K562 (cell line): ENCODE data around the gene RARRES2. TPM values are rescaled to one million over a fixed set of nuclear protein-coding genes. Genes with fewer than 3 reads are reported as not detected.

Source experiments
- ATF1 ChIP-seq, 2 experiments: fragments of 450-650 bp in 1 of 2; IDR thresholded peaks; 2 replicates each; pipeline ENCODE4 v1.6.1; 2016; ENCODE audit warnings: missing compliant biosample characterization in 1 of 2, missing genetic modification characterization in 1 of 2
- BMI1 ChIP-seq: fragments of 150-350 bp; IDR thresholded peaks from 2 replicates; pipeline ENCODE4 v1.6.1; 2014; ENCODE audit warnings: low read length
- CBFA2T2 ChIP-seq: fragments of 450-650 bp; conservative IDR thresholded peaks from 2 replicates; pipeline ENCODE4 v1.6.1; 2017; ENCODE audit warnings: mild to moderate bottlenecking
- CLOCK ChIP-seq: fragments of 250-450 bp; sonication (Bioruptor Pico); IDR thresholded peaks from 2 replicates; pipeline ENCODE4 v1.4.0; 2020; ENCODE audit warnings: mild to moderate bottlenecking, moderate library complexity, borderline replicate concordance
- FOXK2 ChIP-seq, 2 experiments: fragments of 450-650 bp; IDR thresholded peaks in 1 of 2; conservative IDR thresholded peaks in 1 of 2; 2 replicates each; pipeline ENCODE4 v1.6.1; 2016; ENCODE audit warnings: low read depth in 2 of 2, mild to moderate bottlenecking in 1 of 2
- MECOM ChIP-seq: fragments of 250-450 bp; sonication (Bioruptor Pico); IDR thresholded peaks from 2 replicates; pipeline ENCODE4 v1.8.0; 2022; ENCODE audit warnings: inconsistent platforms
- NFIC ChIP-seq: fragments of 450-650 bp; IDR thresholded peaks from 2 replicates; pipeline ENCODE4 v1.6.1; 2017; ENCODE audit warnings: mild to moderate bottlenecking, inconsistent platforms
- NFYB ChIP-seq: IDR thresholded peaks from 2 replicates; pipeline ENCODE4 v1.6.1; 2011; ENCODE audit warnings: mild to moderate bottlenecking, moderate library complexity; ENCODE audit not compliant: insufficient read length; ENCODE audit errors: extremely low read depth
- PTBP1 ChIP-seq: fragments of 200-400 bp; formaldehyde crosslinking; IDR thresholded peaks from 2 replicates; pipeline ENCODE4 v1.6.1; 2017; ENCODE audit warnings: low read depth, low read length
- PYGO2 ChIP-seq: fragments of 450-650 bp; IDR thresholded peaks from 2 replicates; pipeline ENCODE4 v1.6.1; 2016; ENCODE audit warnings: mild to moderate bottlenecking, missing genetic modification characterization, moderate library complexity, missing compliant biosample characterization
- RBM14 ChIP-seq: fragments of 200-400 bp; formaldehyde crosslinking; IDR thresholded peaks from 2 replicates; pipeline ENCODE4 v1.6.1; 2018; ENCODE audit warnings: low read depth, mild to moderate bottlenecking, low read length, moderate library complexity, borderline replicate concordance; ENCODE audit not compliant: insufficient read depth
- ZBTB7A ChIP-seq: IDR thresholded peaks from 2 replicates; pipeline ENCODE4 v1.6.1; 2011; ENCODE audit warnings: low read depth, mild to moderate bottlenecking, low read length, moderate library complexity, borderline replicate concordance; ENCODE audit not compliant: control insufficient read depth
- ZNF655 ChIP-seq: fragments of 250-450 bp; sonication (Bioruptor Pico); IDR thresholded peaks from 2 replicates; pipeline ENCODE4 v1.5.0; 2021
- polyA plus RNA-seq, 8 experiments: library from polyadenylated mRNA; depleted of rRNA in 4 of 8; stranded (reverse) in 5 of 8; unstranded in 3 of 8; fragments of >200 nt; fragmentation: Nextera tagmentation in 2 of 8; fragmentation: Illumina TruSeq in 1 of 8; extraction: Ambion mirVana in 2 of 8; extraction: Trizol in 1 of 8; gene quantifications; 2 replicates each; pipeline versions ENCODE4 v1.2.1 to v1.2.3, GENCODE V29; 2011 to 2014; ENCODE audit warnings: inconsistent platforms in 1 of 8, missing spikeins in 1 of 8
- total RNA-seq, 7 experiments: library from RNA; depleted of rRNA in 6 of 7; stranded (reverse); fragments of >200 nt in 6 of 7; fragmentation: Illumina TruSeq in 2 of 7; extraction: Trizol in 2 of 7; gene quantifications; 2 replicates each; pipeline versions ENCODE4 v1.2.1 to v1.2.3, GENCODE V29; 2011 to 2021; ENCODE audit warnings: low replicate concordance in 1 of 7
- TF ChIP-seq, protein P1 (sequence below): fragments of 450-650 bp; formaldehyde crosslinking; IDR thresholded peaks from 2 replicates; pipeline ENCODE4 v1.4.0; 2022; ENCODE audit warnings: missing genetic modification characterization
- TF ChIP-seq, protein P2 (sequence below): fragments of 200-800 bp; sonication (Bioruptor generic); IDR thresholded peaks from 2 replicates; pipeline ENCODE4 v1.6.1; 2017; ENCODE audit warnings: missing genetic modification characterization, missing compliant biosample characterization
- TF ChIP-seq, protein P3 (sequence below): fragments of 250-450 bp; sonication (Bioruptor Pico); IDR thresholded peaks from 2 replicates; pipeline ENCODE4 v1.8.0; 2021; ENCODE audit warnings: mild to moderate bottlenecking, moderate library complexity

RARRES2 gene
- total and polyA plus RNA-seq, 9 of the 15 experiments (the other 6 are each of a cell fraction or from before 2014, with no cell fraction given) = 0.11 to 1.7 (median 0.23) TPM; not detected in 6

GRCh38 chr7:150368096-150368883, 26.9 kb upstream of the RARRES2 start, which contains the start of gene REPIN1 (continued):
- TF ChIP-seq CBFA2T2 (peak; percentile 59), ZNF655 (CRISPR knock-in tag) (no peak), FOXK2 (conservative IDR thresholded peaks at IDR 0.05 in 1 of 2, IDR thresholded peaks at IDR 0.05 in 1 of 2; ENCODE audit: low read depth in 2 of 2) (no peak), PTBP1 (0 out of 2 replicates have a peak, but pooled peaks have one; percentile 52), MECOM (peak; percentile 71; the same call in 1 of the 2 replicates), ZBTB7A (peak; percentile 97), BMI1 (peak; percentile 69; the same call in 1 of the 2 replicates), ATF1 (CRISPR knock-in tag; IDR thresholded peaks at IDR 0.05) (no peak), ATF1 (tag; IDR thresholded peaks at IDR 0.05) (peak; percentile 47; the same call in 1 of the 2 replicates), CLOCK (CRISPR knock-in tag) (peak; percentile 37; the same call in 1 of the 2 replicates), PYGO2 (tag) (no peak), RBM14 (0 out of 2 replicates have a peak, but pooled peaks have one; percentile 94), NFYB (no peak), NFIC (peak; percentile 97)
- TF ChIP-seq, protein P1, sequence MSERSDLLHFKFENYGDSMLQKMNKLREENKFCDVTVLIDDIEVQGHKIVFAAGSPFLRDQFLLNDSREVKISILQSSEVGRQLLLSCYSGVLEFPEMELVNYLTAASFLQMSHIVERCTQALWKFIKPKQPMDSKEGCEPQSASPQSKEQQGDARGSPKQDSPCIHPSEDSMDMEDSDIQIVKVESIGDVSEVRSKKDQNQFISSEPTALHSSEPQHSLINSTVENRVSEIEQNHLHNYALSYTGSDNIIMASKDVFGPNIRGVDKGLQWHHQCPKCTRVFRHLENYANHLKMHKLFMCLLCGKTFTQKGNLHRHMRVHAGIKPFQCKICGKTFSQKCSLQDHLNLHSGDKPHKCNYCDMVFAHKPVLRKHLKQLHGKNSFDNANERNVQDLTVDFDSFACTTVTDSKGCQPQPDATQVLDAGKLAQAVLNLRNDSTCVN (CRISPR knock-in tag) = no peak
- TF ChIP-seq, protein P2, sequence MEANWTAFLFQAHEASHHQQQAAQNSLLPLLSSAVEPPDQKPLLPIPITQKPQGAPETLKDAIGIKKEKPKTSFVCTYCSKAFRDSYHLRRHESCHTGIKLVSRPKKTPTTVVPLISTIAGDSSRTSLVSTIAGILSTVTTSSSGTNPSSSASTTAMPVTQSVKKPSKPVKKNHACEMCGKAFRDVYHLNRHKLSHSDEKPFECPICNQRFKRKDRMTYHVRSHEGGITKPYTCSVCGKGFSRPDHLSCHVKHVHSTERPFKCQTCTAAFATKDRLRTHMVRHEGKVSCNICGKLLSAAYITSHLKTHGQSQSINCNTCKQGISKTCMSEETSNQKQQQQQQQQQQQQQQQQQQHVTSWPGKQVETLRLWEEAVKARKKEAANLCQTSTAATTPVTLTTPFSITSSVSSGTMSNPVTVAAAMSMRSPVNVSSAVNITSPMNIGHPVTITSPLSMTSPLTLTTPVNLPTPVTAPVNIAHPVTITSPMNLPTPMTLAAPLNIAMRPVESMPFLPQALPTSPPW (CRISPR knock-in tag) = peak; percentile 100
- TF ChIP-seq, protein P3, sequence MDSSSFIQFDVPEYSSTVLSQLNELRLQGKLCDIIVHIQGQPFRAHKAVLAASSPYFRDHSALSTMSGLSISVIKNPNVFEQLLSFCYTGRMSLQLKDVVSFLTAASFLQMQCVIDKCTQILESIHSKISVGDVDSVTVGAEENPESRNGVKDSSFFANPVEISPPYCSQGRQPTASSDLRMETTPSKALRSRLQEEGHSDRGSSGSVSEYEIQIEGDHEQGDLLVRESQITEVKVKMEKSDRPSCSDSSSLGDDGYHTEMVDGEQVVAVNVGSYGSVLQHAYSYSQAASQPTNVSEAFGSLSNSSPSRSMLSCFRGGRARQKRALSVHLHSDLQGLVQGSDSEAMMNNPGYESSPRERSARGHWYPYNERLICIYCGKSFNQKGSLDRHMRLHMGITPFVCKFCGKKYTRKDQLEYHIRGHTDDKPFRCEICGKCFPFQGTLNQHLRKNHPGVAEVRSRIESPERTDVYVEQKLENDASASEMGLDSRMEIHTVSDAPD (CRISPR knock-in tag) = no peak
